Ammon's horn (tissue), 1 donor: ENCODE results near the gene TMPRSS7.

Source experiments
- DNase-seq: peaks from one replicate; pipeline ENCODE4 v3.0.0-alpha.2; 2016; ENCODE audit warnings: low spot score

Gene TMPRSS7

DNA sequence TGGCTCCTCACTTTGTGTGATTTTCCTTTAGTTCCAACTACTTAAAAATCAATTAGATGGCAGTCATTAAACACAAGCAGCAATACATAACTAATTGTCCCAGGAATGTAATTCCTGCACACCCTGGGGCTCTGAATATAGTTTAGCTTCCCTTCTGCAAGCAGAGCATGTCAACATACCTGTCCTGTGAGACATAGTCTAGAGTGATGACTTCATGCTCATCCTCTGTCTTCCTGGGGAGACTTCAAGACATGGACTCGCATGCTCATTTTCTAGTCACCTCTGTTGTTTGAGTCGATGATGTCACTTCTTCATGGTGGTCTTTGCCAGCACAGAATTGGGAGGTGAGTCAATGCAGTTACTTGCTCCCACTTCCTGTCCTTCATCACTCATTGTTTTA lies 67.4 kb downstream of the TMPRSS7 start:
- no peak for DNase-seq

DNA sequence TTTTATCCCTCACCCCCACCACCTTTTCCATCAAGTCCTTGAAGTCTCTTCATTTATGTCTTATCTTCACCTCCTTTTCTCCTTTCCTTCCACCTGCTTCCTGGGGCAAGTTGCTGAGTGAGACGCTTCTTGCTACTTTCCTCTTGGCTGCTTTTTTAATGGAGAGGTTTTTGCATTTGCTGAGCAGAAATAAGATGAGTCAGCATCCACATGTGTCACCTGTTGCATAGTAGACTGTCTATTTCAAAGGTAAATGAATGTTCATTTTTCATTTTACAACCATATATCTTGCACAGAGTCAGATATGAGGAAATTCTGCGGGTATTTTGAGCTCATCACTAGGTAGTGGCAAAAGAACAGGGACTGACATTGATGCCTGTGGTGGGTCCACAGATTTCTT lies 70.2 kb downstream of the TMPRSS7 start:
- DNase-seq: no peak

DNA sequence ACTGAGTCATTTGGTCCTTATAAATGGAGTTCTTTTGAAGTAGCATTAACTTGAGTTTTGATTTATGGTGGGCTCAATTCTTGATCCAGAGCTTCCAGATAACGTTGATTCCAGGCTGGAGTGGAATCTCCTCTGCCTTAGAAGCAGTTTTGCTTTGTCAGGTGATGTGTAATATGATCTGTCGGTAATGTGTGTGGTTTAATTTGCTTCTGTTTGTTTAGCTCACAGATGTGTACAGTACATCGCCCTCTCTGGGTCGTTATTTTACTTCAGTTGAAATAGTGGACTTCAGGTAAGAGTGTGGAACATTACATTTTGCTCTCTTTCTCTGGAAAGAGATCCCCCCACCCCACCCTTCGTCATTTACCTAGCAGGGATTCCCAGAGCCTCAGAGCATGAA lies 74.8 kb downstream of the TMPRSS7 start:
- no peak for DNase-seq

DNA sequence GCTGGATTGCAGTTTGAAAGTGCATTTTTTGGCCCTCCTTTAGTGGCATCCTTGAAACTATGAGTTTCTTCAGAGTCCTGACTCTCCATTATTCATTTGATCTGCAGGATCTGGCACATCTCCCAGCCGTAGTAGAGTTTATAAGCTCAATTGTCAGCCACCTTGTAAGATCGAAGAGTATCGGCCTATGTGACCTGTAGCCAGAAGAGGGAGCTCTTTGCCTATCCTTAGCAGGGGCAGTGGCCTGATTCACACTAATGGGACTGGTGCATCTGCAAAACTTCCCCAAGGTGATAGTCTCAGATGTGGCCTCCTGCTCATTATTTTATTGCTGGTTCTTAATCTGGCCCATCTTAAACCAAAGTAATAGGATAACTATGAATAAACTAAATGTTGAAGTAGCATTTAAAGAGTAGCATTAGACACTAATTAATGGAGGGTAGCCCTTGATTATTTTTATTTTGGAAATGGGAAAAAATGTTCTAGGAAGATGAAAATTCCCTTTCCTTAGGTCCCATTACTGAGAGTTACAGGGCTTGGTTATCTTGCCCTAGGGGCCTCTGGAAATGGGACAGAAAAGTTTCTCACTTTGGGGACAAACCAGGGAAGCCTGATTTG lies 77.4 kb downstream of the TMPRSS7 start:
- DNase-seq: peak; percentile 75

DNA sequence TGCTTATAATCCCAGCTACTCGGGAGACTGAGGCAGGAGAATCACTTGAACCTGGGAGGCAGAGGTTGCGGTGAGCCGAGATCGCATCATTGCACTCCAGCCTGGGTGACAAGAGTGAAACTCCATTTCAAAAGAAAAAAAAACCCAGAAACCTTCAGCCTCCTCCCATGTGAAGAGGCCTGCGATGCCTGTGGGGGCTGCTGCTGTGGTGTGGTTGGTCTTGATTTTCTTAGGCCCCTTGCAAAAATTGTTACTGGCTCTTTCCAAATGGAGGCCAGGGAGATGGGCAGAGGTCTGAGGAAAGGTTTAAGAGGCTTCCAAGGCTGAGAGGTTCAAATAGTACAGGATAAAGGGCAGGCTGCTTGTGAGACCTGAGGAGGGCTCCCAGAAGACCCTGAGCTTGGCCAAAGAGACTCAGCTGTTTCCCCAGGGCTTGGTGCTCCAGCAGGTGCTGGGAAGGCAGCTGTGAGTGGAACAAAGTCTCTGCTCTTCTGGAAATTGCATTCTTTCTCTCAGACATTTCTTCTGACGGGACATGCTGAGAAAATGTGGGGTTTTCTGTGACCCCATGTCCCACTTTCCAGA lies 80.1 kb downstream of the TMPRSS7 start:
- no peak for DNase-seq

DNA sequence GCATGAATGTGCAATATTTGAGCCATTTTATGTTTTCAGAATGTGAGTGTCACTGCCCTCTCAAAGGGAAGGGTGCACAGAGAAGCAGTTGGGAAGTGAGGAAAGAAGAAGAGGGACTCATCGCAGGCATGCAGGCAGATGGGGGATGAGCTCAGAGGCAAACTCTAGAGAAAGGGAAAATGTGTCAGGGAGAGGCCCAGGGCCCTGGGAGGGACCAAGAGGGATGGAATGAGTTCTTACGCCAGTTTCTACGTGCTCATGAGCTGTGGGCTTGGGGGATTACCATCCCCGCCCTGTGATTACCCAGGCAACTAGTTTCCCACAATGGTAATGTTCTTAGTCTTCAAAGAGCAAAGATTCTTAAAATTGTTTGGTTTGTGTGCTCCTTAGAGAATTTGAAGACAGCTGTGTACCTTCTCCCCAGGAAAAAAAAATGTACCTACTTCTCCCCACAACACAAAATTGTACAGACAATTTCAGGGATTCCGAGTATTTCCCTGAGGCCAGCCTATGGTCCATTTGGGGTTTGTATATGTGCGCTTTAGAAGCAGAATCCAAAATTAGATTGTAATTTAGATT lies 80.7 kb downstream of the TMPRSS7 start:
- DNase-seq: no peak

DNA sequence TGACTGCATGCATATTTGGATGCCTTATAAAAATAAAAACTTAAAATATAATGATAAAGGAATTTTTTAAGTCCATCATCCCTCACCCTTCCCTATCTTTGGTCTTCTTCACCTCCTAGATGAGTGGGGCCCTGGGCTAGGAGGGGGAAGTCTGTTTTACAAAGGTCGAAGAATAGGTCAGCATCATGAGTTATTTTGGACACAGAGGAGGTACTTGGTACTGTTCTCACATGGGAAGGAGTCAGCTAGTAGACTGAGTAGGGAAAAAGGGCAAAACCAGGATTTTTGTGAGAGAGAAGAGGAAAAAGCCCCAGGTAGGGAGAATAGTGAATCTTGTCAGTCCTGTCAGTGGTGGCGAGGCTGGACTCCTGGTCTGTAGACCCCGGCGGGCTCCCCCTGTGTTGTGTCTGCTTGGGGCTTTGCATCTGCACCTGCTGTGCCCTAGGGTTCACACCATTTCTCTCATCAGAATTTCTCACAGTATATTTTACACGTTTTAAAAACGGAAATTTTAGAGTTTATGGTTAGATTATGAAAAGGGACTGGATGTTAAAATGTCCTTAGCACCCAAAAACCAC lies 81.4 kb downstream of the TMPRSS7 start:
- DNase-seq: no peak

DNA sequence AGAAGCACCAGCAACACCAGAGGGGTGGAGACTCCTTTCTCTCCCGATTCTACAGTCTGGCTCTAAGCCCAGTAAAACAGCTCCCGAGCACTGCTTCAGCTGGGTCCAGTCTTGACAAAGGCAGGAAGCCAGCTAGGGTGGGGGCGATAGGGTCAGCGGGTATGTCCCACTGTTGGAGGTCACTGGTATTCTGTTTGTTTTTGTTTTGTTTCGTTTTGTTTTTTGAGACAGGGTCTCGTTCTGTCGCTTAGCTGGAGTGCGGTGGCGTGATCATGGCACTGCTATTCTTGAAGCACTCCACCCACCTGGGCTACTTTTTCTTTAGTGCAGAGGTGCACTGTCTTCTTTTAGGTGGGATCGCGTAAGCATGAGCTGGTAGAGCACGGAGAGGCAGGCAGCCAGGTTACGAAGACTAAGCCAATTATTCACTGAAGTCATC lies 82.2 kb downstream of the TMPRSS7 start:
- DNase-seq: no peak

DNA sequence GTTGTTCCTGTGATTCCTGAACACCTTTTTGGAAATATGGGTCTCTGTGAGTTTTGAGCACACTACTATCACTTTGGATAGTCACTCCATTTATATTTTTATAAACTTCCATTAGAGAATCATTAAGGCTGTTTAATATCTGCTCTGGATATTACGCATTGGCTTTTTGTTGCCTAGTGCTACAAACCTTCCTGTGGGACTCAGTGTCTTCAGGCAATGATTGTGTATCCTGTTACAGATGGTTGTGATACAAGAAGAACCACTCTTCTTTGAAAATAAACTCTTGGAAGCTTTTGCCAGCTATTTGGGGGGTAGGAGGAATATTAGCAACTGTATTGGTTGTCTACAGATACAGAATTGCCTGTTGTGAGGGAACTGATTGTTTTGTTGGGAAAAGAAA lies 82.9 kb downstream of the TMPRSS7 start:
- no peak for DNase-seq

DNA sequence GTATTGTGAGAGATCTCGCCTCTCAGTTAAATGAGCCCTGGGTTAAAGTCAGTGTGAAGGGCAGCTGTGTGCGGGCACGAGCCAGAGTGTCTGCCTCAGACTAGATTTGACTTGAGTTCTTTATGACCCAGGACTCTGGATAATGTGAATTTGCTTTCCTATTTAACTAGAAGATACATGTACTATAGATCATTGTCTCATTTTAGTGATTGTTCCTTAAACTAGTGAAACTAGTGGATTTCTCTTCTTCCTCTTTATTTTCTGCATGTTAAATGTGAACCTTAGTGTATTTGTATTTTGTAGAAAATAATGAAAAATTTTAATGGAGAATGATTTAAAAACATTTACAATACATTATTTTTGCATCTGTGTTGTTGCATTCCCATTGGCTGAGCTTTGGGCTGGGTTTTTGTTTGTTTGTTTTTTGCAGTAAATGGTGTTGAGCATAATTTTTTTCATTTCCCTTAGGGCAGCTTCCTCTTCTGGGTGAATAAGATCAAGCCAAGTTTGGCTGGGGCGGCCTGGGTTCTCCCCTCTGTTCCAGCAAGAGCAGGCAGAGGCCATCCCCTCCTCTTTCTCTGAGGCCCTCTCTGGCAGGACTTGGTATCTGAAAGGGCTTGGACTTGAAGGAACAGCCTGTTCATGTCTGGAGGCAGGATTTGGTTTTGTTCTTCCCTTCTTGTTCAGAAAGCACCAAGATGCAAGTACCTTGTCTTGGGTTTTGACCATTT lies 83.5 kb downstream of the TMPRSS7 start:
- peak; percentile 75 for DNase-seq

DNA sequence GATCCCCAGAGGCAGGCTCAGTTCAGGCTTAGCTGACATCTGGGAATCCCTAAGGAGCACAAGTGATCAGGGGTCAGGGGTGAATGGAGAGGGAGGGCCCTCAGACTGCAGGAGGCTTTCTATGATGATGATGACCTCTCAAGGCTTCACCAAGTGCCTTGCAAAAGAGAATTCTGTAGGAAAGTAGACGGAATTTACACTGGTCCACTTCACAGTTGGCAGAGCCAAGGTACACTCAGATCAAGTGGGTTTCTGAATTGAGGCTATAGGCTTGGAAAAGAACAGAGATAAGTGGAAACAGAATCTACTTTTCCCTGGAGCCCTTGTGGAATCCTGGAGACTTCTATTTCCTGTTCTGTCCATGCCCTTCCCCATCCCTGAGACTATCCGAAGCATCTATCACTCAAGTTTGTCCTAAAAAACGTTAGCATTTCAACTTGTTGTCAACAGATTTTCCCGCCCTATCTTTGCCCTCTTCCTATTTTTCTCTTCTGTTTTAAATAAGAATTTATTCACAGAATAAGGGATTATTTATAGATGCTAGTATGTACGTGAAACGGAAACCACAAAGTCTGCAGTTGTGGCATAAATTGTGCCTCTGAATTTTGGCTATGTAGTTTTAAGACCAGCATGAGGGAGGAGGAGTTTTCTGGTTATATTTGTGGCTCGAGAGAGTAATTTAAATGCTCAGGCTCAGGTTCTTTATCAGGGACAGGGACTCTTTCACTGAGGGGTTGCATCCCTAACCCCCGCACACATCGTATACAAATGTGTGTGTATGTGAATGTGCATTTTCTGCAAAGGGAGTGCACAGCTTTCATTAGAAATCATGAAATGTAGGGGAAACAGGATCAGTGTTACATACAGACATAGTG lies 85.7 kb downstream of the TMPRSS7 start:
- no peak for DNase-seq

DNA sequence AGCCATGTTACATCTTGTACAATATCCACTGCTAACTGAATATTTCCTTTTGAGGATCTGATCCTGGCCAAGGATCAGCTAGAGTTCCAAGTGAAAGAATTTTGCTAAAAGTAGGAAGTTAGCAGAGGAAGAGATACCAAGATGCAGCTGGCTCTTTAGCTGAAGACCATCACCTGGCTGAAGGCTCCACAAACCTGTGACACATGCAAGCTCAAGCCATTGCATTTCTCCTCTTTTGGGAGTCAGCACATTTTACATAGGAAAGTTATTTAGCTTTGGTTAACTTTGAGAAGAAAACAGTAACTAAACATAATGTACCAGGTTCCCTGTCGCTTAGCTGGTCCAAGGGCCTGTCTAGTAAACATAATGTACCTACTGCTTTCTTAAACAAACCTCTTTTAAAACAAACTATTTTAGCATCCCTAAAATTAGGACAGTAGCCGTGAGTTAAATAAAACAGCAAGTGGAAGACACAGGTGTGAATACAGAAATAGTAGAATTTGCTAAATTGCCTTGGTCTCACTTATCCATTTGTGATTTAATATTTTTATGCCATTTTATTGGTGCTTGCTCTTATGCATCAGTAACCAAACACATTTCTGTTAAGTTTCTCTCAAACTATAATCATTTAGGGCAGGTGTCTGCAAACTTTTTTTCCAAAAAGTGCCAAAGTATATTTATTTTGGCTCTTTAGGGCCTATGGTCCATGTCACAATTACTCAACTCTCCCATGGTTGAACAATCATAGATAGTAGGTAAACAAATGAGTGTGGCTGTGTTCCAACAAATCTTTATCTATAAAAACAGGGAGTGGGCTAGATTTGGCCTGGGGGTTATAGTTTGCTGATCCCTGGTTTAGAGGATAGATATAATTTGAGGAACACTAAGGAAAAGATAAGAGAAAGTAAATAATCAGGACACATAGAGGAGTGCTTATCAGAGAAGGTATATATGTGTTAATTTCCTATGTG lies 87.3 kb downstream of the TMPRSS7 start:
- DNase-seq: no peak

DNA sequence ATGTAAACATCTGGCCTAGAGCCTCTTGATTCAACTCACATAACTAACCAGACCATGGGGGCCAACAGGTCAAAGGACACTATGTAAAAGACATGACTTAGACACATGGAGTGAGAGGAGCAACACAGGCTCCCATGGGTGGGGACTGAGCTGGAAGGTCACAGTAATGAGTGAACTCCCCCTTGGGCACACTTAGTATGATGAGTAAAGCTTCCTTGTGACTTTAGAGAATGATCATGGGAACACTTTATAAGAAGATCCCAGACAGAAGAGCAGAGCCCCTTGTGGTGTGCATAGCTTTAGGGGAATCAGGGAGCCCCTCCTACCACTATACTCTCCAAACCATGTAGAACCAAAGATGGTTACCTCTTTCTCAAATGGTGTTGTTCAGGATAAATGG lies 88.3 kb downstream of the TMPRSS7 start:
- no peak for DNase-seq

DNA sequence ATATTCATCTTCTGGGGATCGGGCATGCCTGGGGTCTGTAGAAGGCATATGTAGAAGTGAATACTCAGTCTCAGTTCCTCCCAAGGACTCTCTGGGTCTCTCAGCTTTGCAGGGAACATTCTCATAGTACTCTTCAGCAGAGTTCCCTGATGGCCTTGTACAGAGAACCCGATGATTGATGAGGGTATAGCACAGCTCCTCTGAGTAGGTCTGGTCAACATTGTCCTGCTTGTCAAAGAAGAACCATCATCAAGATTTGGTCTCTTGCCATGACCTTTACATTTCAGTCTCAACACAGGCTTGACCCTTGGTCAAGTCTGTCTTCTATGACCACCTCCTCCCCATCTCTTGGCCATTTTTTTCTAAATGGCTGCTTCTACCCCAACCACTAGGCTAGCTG lies 89.0 kb downstream of the TMPRSS7 start:
- no peak for DNase-seq

DNA sequence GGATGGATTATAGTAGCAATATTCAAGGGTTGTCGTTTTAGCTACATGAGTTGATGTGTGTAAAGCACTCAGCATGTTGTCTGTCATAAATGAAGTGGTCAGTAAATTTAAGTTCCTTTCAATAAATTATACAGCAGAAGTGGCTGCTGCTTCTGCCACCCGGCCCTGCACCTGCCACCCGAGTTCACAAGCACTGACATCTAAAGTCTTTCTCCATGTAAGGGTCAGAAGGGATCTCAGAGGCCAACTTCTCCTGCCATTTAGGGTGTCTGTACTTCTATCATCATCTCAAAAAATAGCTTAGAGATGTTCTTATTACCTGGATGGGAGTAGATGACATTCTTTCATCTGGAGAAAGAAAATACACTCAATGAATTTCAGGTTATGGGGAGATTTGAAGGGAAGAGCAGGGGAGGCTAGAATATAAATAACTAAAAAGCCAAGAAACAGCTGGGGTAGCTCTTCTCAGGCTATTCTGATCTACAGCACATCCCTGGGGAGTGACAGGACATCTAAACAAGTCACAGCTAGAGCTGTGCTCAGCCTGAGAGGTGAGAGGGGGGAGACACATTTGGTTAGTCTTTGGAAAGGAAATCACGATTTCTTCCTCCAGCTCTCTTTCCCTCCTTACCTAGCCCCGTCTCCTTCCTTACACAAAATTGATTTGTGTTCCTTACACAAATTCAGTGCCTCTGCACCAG lies 90.5 kb downstream of the TMPRSS7 start:
- DNase-seq: no peak

DNA sequence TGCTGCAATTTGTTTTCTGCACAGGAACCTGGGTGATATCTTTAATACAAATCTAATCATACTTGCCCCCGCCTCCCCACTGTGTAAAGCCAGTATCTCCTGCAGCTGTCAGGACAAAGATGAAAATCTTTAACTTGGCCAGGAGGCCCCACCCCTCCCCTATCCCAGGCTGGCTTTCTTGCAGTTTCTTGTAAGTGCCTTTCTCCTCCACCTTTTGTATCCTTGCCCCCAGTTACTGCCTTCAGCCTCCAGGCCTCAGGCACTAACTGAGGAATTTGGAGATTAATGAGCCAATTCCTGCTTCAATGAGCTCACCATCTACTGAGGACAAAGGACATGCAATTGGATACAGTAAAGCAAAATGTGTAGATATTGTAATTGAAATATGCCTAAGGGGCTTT lies 92.0 kb downstream of the TMPRSS7 start:
- DNase-seq: no peak

DNA sequence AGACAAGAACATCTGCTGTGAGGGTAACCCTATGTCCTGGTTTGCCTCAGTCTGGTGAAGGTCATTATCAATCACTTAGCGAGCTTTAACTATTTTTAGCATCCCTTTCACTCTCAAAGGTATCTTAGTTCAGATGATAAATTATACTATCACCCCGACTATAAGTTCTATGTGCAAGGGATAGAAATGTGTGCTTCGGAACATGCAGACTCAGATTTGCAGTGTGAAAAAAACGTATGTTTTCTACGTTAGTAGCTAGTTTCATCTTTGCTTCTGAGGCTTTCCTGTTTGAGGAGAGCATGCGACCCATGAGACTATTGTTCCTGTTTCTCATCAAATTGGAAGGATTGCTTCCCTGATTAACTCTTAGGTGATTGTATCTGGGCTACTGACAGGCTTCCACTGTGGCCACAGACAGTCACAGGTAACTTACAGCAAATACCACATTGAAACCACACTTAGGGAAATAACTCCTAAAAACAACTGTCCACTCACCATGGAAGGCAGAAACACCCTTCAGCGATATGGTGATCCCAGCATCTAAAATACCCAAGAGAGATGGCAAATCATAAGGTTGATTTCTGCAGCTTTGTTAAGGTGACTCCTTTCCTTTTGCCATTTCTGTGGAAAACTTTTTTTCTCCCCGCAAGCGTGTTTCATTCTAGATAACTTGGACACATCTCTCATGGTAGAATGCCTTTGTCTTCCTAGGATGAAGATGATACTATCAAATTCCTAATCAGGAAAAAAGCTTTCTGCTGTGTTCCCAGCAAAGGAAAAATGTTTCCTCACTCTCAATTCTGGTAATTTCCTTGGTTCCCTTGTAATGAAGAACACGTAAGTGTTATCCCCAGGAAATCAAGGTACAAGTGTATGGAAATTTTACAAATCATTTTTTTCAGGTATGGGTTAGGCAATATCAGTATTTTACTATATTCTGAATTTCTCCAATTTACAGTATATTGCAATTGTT lies 93.3 kb downstream of the TMPRSS7 start:
- no peak for DNase-seq

DNA sequence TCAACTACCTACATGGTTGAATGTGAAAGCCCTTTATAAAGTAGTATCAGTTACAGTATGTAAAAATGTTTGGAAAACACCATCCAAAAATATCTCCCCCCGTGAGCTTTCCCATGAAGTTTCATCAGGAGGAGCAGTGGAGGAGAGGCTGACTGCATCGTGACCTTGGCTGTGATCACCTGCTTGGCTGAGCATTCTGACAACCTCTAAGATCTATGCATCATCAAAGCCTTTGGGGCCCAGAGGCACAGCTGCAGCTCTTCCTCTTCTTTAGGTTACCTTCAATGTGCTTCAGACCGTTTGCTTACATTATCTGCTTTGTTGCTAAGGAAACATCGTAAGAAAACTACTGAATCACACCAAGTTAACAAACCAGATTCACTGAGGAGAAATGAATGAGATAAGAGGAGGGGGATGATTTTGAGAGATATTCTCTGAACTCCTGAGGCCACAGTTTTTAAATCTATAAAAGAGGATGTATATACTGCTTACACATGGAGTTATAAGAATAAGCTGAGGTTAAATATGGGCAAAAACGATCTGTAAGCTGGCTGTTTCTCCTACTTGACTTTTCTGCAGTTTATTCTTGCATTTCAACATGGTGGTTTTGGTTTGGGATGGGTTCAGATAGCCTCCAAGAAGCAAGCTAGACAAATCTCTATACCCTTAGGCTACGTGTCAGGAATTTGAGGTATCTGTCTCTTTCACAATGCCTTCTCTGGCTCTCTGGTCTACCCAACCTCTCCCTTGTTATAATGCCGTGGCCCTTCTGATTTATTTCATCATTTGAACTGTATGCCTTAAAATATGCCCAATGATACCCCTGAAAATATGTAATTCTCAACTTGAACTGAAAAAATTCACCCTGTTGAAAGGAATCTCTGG lies 94.5 kb downstream of the TMPRSS7 start:
- DNase-seq: no peak
